Mammary epithelial cell (primary cell): ENCODE measurements around the gene FBLN2.

Experiments
- EZH2 ChIP-seq: IDR thresholded peaks from 2 replicates; pipeline ENCODE4 v1.6.1; 2012; ENCODE audit warnings: low read length, inconsistent platforms, borderline replicate concordance
- TF ChIP-seq, protein P1 (sequence below), 2 donors: IDR thresholded peaks in 1 of 2; conservative IDR thresholded peaks in 1 of 2; 2 replicates each; pipeline ENCODE4 v1.5.1; 2011 to 2012; ENCODE audit warnings: inconsistent platforms in 2 of 2, low read length in 2 of 2, mild to moderate bottlenecking in 2 of 2, control low read depth in 1 of 2, low read depth in 1 of 2; ENCODE audit not compliant: insufficient read depth in 1 of 2; ENCODE audit errors: extremely low read depth in 1 of 2

DNA sequence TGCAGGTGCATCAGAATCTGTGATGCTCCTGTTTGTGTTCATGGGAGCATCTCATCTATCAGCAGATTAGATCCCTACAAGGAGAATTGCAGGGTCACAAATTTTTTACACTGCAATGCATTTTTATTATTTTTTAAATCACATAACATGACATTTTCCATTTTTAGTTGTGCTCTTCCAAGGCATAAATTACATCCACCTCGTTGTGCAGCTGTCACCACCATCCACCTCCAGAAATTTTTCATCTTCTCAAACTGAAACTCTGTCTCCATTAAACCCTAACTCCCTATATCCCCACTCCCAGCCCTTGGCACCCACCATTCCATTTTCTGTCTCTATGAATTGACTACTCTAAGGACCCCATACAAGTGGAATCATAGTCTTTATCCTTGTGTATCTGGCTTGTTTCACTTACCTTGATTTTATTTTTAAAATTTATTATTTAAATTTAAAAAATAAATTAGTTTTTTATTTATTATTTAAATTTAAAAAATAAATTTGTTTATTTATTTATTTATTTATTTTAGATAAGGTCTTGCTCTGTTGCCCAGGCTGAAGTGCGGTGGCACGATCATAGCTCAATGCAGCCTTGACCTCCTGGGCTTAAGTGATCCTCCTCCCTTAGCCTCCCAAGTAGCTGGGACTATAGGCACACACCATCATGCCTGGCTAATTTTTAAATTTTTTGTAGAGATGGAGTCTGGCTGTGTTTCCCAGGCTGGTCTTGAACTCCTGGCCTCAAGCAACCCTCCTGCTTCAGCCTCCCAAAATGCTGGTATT lies 47.7 kb downstream of the FBLN2 start:
- TF ChIP-seq, protein P1, sequence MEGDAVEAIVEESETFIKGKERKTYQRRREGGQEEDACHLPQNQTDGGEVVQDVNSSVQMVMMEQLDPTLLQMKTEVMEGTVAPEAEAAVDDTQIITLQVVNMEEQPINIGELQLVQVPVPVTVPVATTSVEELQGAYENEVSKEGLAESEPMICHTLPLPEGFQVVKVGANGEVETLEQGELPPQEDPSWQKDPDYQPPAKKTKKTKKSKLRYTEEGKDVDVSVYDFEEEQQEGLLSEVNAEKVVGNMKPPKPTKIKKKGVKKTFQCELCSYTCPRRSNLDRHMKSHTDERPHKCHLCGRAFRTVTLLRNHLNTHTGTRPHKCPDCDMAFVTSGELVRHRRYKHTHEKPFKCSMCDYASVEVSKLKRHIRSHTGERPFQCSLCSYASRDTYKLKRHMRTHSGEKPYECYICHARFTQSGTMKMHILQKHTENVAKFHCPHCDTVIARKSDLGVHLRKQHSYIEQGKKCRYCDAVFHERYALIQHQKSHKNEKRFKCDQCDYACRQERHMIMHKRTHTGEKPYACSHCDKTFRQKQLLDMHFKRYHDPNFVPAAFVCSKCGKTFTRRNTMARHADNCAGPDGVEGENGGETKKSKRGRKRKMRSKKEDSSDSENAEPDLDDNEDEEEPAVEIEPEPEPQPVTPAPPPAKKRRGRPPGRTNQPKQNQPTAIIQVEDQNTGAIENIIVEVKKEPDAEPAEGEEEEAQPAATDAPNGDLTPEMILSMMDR (conservative IDR thresholded peaks at IDR 0.05 in 1 of 2, IDR thresholded peaks at IDR 0.05 in 1 of 2; ENCODE audit: extremely low read depth in 1 of 2, insufficient read depth in 1 of 2, low read depth in 1 of 2, low read length in 2 of 2) = no peak
- TF ChIP-seq EZH2 = no peak
